CD4-positive, alpha-beta T cell treated with Interleukin-4 for 4 hours (primary cell): ENCODE results near the gene CACNA1I.

Source experiments
- DNase-seq: peaks from one replicate; pipeline ENCODE4 v3.0.0-alpha.2; 2020

The CACNA1I gene

GRCh38 chr22:39535831-39536449 lies 34.6 kb upstream of the CACNA1I start:
- no peak for DNase-seq

- DNase-seq, result no peak
Observed at GRCh38 chr22:39536711-39537110, 33.8 kb upstream of the CACNA1I start.

- no peak for DNase-seq
Observed at GRCh38 chr22:39537975-39538374, 32.6 kb upstream of the CACNA1I start.

- DNase-seq, result no peak
Observed at GRCh38 chr22:39543095-39543494, 27.5 kb upstream of the CACNA1I start.

GRCh38 chr22:39545386-39546365 lies 24.9 kb upstream of the CACNA1I start:
- DNase-seq, result peak; percentile 61

GRCh38 chr22:39546889-39547586 lies 23.5 kb upstream of the CACNA1I start:
- DNase-seq, result no peak

GRCh38 chr22:39547587-39547947 lies 23.0 kb upstream of the CACNA1I start:
- no peak for DNase-seq

- no peak for DNase-seq
Observed at GRCh38 chr22:39553429-39553828, 17.1 kb upstream of the CACNA1I start.

GRCh38 chr22:39554151-39554550 lies 16.4 kb upstream of the CACNA1I start:
- DNase-seq, result no peak

- DNase-seq, result peak; percentile 29
Observed at GRCh38 chr22:39556970-39557841, 13.3 kb upstream of the CACNA1I start.

GRCh38 chr22:39558254-39558727 lies 12.3 kb upstream of the CACNA1I start:
- DNase-seq, result no peak

- no peak for DNase-seq
Observed at GRCh38 chr22:39558950-39559349, 11.6 kb upstream of the CACNA1I start.

GRCh38 chr22:39559456-39560105 lies 11.0 kb upstream of the CACNA1I start:
- DNase-seq, result no peak

GRCh38 chr22:39560127-39560526 lies 10.4 kb upstream of the CACNA1I start:
- DNase-seq, result no peak

- no peak for DNase-seq
Observed at GRCh38 chr22:39562839-39563489, 7.6 kb upstream of the CACNA1I start.

- no peak for DNase-seq
Observed at GRCh38 chr22:39563571-39564428, 6.8 kb upstream of the CACNA1I start.

- DNase-seq, result no peak
Observed at GRCh38 chr22:39565414-39565944, 5.1 kb upstream of the CACNA1I start.

- peak; percentile 27 for DNase-seq
Observed at GRCh38 chr22:39567135-39567946, 3.2 kb upstream of the CACNA1I start.
